ENCODE data around the gene CAVIN1. TPM values are rescaled to one million over a fixed set of nuclear protein-coding genes. Genes with fewer than 3 reads are reported as not detected.

CAVIN1 gene
- total and polyA plus RNA-seq, 5 donors from 2014 or later = 0.03 to 1.1 (median 0.14) TPM

GRCh38 chr17:42358434-42358833, 64.6 kb downstream of the CAVIN1 start:
- no peak overlapping the region for H3K27ac ChIP-seq (ENCODE audit: insufficient read depth, low read length, poor library complexity, severe bottlenecking)
- Mint-ChIP-seq H3K9me3 (no peaks in the 10 kb centered on the region), H3K27me3 (no peaks in the 10 kb centered on the region), H3K4me1 (peaks cover 33 to 73% (median 55%) of the 10 kb centered on the region in 4 donors), H3K27ac (peak overlapping the region in 2 of 3 donors; percentile 54 to 75), H3K4me3 (peak overlapping the region in 2 of 4 donors; percentile 0 to 50), H3K36me3 (peaks cover 9% of the 10 kb centered on the region)
- ATAC-seq (ENCODE audit: low read depth in 2 of 2) (no peak), DNase-seq (no peak)
- no peak overlapping the region for H3K4me3 ChIP-seq (ENCODE audit: low read depth, low read length)
- H3K9me3 ChIP-seq (ENCODE audit: control insufficient read depth in 2 of 2, low read length in 2 of 2) = no peaks in the 10 kb centered on the region
- peaks cover 19% of the 10 kb centered on the region for H3K4me1 ChIP-seq (ENCODE audit: control insufficient read depth, insufficient read depth, low read length, poor library complexity, severe bottlenecking)
- peaks cover 10% of the 10 kb centered on the region for H3K36me3 ChIP-seq (ENCODE audit: control insufficient read depth, insufficient read depth, low read length)
- H3K27me3 ChIP-seq (ENCODE audit: control insufficient read depth, insufficient read depth, low read length) = no peaks in the 10 kb centered on the region

- Histone ChIP-seq H3K4me3 (ENCODE audit: low read depth, low read length) (no peak overlapping the region), H3K4me1 (ENCODE audit: control insufficient read depth, insufficient read depth, low read length, poor library complexity, severe bottlenecking) (no peaks in the 10 kb centered on the region), H3K9me3 (ENCODE audit: control insufficient read depth in 2 of 2, low read length in 2 of 2) (no peaks in the 10 kb centered on the region), H3K36me3 (ENCODE audit: control insufficient read depth, insufficient read depth, low read length) (peaks cover 3% of the 10 kb centered on the region), H3K27ac (ENCODE audit: insufficient read depth, low read length, poor library complexity, severe bottlenecking) (no peak overlapping the region), H3K27me3 (ENCODE audit: control insufficient read depth, insufficient read depth, low read length) (no peaks in the 10 kb centered on the region)
- H3K27me3 Mint-ChIP-seq = no peaks in the 10 kb centered on the region
- H3K4me1 Mint-ChIP-seq = peaks cover 22 to 49% (median 37%) of the 10 kb centered on the region in 4 donors
- DNase-seq = no peak
- no peak for ATAC-seq (ENCODE audit: low read depth in 2 of 2)
- H3K36me3 Mint-ChIP-seq = peaks cover 4% of the 10 kb centered on the region
- peak overlapping the region in 1 of 4 donors; percentile 2 for H3K4me3 Mint-ChIP-seq
- peak overlapping the region in 1 of 3 donors; percentile 61 for H3K27ac Mint-ChIP-seq
- H3K9me3 Mint-ChIP-seq = no peaks in the 10 kb centered on the region
Measured at GRCh38 chr17:42354956-42355843, 67.9 kb downstream of the CAVIN1 start.

Other genes starting within 250 kb of the CAVIN1 start
- 0.47 TPM for gene KCNH4, start 242.1 kb downstream of the CAVIN1 start, total RNA-seq
- not detected for gene KCNH4, start 242.1 kb downstream of the CAVIN1 start, polyA plus RNA-seq
- not detected for gene HCRT, start 237.8 kb downstream of the CAVIN1 start, total RNA-seq
- not detected for gene HCRT, start 237.8 kb downstream of the CAVIN1 start, polyA plus RNA-seq
- gene GHDC, start 228.8 kb downstream of the CAVIN1 start, total RNA-seq = 13.6 TPM
- gene GHDC, start 228.8 kb downstream of the CAVIN1 start, polyA plus RNA-seq = 10 to 100 TPM; 11.1 to 17.8 (median 13.2) TPM
- gene STAT5B, start 146.9 kb downstream of the CAVIN1 start, total RNA-seq = 241 TPM
- 100 to 1,000 TPM; 109 to 117 (median 112) TPM for gene STAT5B, start 146.9 kb downstream of the CAVIN1 start, polyA plus RNA-seq
- gene STAT5A, start 134.8 kb downstream of the CAVIN1 start, total RNA-seq = 177 TPM
- 10 to 100 TPM; 71.1 to 90.9 (median 76.7) TPM for gene STAT5A, start 134.8 kb downstream of the CAVIN1 start, polyA plus RNA-seq
- gene STAT3, start 34.8 kb downstream of the CAVIN1 start, total RNA-seq = 262 TPM
- 100 to 1,000 TPM; 100 to 125 (median 118) TPM for gene STAT3, start 34.8 kb downstream of the CAVIN1 start, polyA plus RNA-seq
- 28.1 TPM for gene ATP6V0A1, start 35.6 kb upstream of the CAVIN1 start, total RNA-seq
- gene ATP6V0A1, start 35.6 kb upstream of the CAVIN1 start, polyA plus RNA-seq = 10 to 100 TPM; 13.8 to 16.4 (median 15.2) TPM
- gene NAGLU, start 113.0 kb upstream of the CAVIN1 start, total RNA-seq = 11.8 TPM
- gene NAGLU, start 113.0 kb upstream of the CAVIN1 start, polyA plus RNA-seq = 10 to 100 TPM in 3 of 4 donors, 1 to 10 TPM in 1; 9.2 to 17.2 (median 12.0) TPM
- gene HSD17B1, start 129.7 kb upstream of the CAVIN1 start, total RNA-seq = 0.91 TPM
- under 1 TPM; 0.30 to 0.64 (median 0.61) TPM for gene HSD17B1, start 129.7 kb upstream of the CAVIN1 start, polyA plus RNA-seq
- 45.0 TPM for gene COASY, start 138.9 kb upstream of the CAVIN1 start, total RNA-seq
- gene COASY, start 138.9 kb upstream of the CAVIN1 start, polyA plus RNA-seq = 10 to 100 TPM; 41.6 to 56.1 (median 51.8) TPM
- 40.8 TPM for gene MLX, start 143.8 kb upstream of the CAVIN1 start, total RNA-seq
- gene MLX, start 143.8 kb upstream of the CAVIN1 start, polyA plus RNA-seq = 10 to 100 TPM; 44.0 to 55.4 (median 49.5) TPM
- 2.5 TPM for gene PSMC3IP, start 154.5 kb upstream of the CAVIN1 start, total RNA-seq
- gene PSMC3IP, start 154.5 kb upstream of the CAVIN1 start, polyA plus RNA-seq = under 1 TPM in 3 of 4 donors, not detected in 1; 0.25 to 0.71 (median 0.39) TPM
- 116 TPM for gene RETREG3, start 186.1 kb upstream of the CAVIN1 start, total RNA-seq
- 100 to 1,000 TPM; 201 to 243 (median 218) TPM for gene RETREG3, start 186.1 kb upstream of the CAVIN1 start, polyA plus RNA-seq
- gene TUBG1, start 186.4 kb upstream of the CAVIN1 start, total RNA-seq = 8.2 TPM
- 10 to 100 TPM in 2 of 4 donors, 1 to 10 TPM in 2; 7.2 to 13.5 (median 10.1) TPM for gene TUBG1, start 186.4 kb upstream of the CAVIN1 start, polyA plus RNA-seq
- 13.7 TPM for gene TUBG2, start 236.0 kb upstream of the CAVIN1 start, total RNA-seq
- 1 to 10 TPM; 2.8 to 4.0 (median 3.8) TPM for gene TUBG2, start 236.0 kb upstream of the CAVIN1 start, polyA plus RNA-seq

Data from CD4-positive, CD25-positive, alpha-beta regulatory T cell (primary cell).